Measurements from ENCODE around the gene RASSF5. TPM values are rescaled to one million over a fixed set of nuclear protein-coding genes. Genes with fewer than 3 reads are reported as not detected.

The RASSF5 gene
- total RNA-seq, 4 donors from 2014 or later, result 14.0 to 16.4 (median 14.5) TPM

DNA sequence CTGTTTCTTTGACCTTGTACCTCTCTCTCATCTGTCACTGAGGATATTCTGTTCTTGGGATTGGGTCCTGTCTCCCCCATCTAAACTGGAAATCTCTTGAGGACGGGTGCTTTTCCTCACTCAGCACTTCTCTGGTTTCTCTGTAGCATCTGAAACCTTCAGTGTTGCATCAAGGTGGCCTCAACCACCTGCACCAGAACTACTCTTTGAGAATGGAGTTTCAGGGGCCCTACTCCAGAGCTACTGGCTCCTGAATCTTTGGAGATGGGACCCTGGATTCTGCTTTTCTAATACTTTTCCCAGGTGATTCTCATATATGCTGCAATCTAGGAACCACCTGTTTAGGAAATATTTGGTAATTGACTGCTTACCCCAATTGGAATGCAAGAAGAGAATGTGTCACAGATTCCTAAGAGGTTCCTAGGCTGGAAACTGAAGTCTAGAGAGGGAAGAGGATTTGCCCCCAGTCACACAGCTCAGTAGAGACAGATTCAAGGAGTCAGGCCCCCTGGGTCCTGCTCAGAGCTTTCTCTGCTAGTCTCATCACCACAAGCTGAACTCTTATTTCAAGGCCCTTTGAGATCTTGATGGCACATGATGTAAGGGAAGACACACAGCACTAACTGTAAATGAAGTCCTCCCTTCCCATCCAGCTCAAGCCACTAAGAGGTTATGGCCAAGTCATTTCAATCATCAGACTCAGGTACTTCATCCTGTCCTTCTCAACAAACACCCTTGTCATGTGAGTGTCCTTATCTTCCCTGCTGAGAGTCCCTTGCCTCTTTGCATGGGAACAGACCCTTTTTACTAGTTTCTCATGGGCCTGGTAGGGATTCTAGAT, 56.3 kb downstream of the RASSF5 start:
- H3K9me3 ChIP-seq, result no peaks in the 10 kb centered on the region
- intact Hi-C loops (cut with DNase I), result no loop called here
- no peak overlapping the region for H3K27ac ChIP-seq
- DNase-seq, result no peak
- no peak for TF ChIP-seq POLR2A (IDR thresholded peaks at IDR 0.05)
- TF ChIP-seq, protein P1, sequence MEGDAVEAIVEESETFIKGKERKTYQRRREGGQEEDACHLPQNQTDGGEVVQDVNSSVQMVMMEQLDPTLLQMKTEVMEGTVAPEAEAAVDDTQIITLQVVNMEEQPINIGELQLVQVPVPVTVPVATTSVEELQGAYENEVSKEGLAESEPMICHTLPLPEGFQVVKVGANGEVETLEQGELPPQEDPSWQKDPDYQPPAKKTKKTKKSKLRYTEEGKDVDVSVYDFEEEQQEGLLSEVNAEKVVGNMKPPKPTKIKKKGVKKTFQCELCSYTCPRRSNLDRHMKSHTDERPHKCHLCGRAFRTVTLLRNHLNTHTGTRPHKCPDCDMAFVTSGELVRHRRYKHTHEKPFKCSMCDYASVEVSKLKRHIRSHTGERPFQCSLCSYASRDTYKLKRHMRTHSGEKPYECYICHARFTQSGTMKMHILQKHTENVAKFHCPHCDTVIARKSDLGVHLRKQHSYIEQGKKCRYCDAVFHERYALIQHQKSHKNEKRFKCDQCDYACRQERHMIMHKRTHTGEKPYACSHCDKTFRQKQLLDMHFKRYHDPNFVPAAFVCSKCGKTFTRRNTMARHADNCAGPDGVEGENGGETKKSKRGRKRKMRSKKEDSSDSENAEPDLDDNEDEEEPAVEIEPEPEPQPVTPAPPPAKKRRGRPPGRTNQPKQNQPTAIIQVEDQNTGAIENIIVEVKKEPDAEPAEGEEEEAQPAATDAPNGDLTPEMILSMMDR (IDR thresholded peaks at IDR 0.05), result no peak
- H3K4me3 ChIP-seq (replicated peaks in 1 of 3), result no peak overlapping the region
- H3K27me3 ChIP-seq, result no peaks in the 10 kb centered on the region
- WGBS, 2 donors, result 73 to 94% methylated on average over 1 of the region's 1 CpG
- H3K36me3 ChIP-seq, result no peaks in the 10 kb centered on the region
- H3K4me1 ChIP-seq, result peaks cover 12 to 23% of the 10 kb centered on the region in 2 donors

DNA sequence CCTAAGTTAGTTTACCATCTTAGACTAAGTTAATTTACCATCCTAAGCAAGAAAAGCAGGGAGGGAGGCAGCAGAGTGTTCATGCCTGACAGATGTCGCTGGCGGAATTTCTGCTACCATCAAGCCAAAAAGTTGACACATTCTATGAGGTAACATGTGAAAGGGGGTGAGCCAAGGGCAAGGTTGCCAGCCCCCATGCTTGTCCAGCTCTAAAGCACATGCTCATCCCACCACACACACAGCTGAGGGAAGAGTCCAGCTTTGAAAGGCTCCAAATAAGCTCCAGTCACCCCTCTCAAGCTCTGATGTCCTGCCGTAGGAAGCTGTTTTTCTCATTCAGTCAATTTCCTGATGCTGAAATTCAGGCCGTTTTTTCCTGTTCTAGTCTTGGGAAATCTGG, 58.7 kb downstream of the RASSF5 start:
- TF ChIP-seq POLR2A (IDR thresholded peaks at IDR 0.05), result no peak
- TF ChIP-seq, protein P1 (IDR thresholded peaks at IDR 0.05), result no peak
- Histone ChIP-seq H3K36me3 (no peaks in the 10 kb centered on the region), H3K27ac (no peak overlapping the region), H3K4me3 (replicated peaks in 1 of 3) (no peak overlapping the region), H3K9me3 (no peaks in the 10 kb centered on the region), H3K4me1 (no peaks in the 10 kb centered on the region), H3K27me3 (no peaks in the 10 kb centered on the region)
- WGBS, 2 donors, result 86 to 89% methylated on average over 4 of the region's 4 CpGs
- intact Hi-C loops (cut with DNase I), result no loop called here
- no peak for DNase-seq

DNA sequence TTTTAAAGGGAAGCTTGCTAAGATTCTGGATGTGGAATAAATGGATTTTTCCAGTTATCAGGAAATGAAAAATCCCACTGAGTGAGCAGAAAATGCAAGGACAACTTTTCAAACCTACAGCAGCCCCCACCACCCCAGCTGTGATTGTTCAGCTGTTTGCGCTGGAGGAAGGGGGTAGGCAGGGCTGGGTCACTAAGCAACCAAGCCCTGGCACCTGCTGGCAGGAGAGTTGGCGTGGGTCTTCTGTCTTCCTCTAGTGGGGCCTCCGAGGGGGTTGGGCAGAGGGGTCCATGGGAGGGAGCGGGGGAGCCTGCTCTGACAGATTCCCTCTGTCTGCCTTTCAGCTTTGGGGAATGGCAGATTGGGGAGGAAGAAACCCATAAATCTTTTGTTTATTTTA, 59.7 kb downstream of the RASSF5 start:
- no peak overlapping the region for H3K27ac ChIP-seq
- no peaks in the 10 kb centered on the region for H3K9me3 ChIP-seq
- H3K4me3 ChIP-seq (replicated peaks in 1 of 3), result no peak overlapping the region
- TF ChIP-seq, protein P1 (IDR thresholded peaks at IDR 0.05), result no peak
- TF ChIP-seq POLR2A (IDR thresholded peaks at IDR 0.05), result no peak
- H3K27me3 ChIP-seq, result no peaks in the 10 kb centered on the region
- DNase-seq, result no peak
- no peaks in the 10 kb centered on the region for H3K4me1 ChIP-seq
- intact Hi-C loops (cut with DNase I), result no loop called here
- no peaks in the 10 kb centered on the region for H3K36me3 ChIP-seq
- 66 to 80% methylated on average over 4 of the region's 4 CpGs for WGBS, 2 donors

DNA sequence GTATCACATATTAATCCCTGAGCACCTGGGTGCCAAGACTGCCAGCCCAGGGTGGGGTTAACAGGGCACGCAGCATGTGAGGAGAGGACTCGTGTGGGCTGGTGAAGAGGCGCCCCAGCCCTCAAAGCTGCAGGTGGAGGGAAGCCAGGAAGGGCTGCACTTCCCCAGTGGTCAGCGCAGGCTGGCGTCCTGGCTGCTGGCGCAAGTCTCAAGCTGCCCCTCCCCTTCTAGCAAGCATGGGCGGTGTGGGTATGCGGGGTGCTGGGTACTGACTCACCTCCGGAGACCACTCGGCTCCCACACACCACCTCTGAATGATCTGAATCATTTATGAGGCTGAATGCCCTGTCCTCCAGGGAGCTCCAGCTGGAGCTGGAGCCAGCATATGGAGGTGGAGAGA, 60.9 kb downstream of the RASSF5 start:
- no peak for DNase-seq
- no peaks in the 10 kb centered on the region for H3K9me3 ChIP-seq
- no peaks in the 10 kb centered on the region for H3K4me1 ChIP-seq
- H3K27ac ChIP-seq, result no peak overlapping the region
- no peaks in the 10 kb centered on the region for H3K36me3 ChIP-seq
- intact Hi-C loops (cut with DNase I), result no loop called here
- no peak overlapping the region for H3K4me3 ChIP-seq (replicated peaks in 1 of 3)
- H3K27me3 ChIP-seq, result no peaks in the 10 kb centered on the region
- WGBS, 2 donors, result 83 to 100% methylated on average over 3 of the region's 10 CpGs
- TF ChIP-seq POLR2A (IDR thresholded peaks at IDR 0.05), result no peak
- TF ChIP-seq, protein P1 (IDR thresholded peaks at IDR 0.05), result no peak

DNA sequence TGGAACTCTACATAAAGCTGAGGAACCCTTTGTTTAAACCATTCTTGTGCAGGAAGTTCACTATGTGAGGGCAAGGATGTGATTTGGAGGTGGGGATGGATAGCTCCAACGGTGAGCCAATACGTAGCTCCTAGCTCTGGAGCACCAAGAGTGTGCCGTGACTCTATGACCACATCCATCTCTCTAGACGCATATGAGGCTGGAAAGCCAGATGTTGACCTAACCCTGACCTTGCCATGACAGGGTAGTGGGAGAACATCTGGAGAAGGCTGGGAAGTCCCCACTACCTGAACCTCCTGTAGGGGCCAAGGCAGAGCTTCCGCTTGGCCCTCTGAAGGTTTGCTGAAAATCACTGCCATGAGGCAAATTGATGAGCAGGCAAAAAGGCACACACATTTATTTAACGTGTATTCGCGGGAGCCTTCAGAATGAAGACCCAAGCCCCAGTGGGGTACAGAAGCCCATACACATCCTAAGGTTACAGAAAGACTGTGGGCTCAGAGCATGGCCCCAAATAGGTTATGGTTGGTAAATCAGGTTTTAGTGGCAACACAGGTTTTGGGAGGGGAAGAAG, 61.5 kb downstream of the RASSF5 start:
- intact Hi-C loops (cut with DNase I), result no loop called here
- H3K4me1 ChIP-seq, result no peaks in the 10 kb centered on the region
- no peak overlapping the region for H3K27ac ChIP-seq
- no peak for TF ChIP-seq POLR2A (IDR thresholded peaks at IDR 0.05)
- H3K4me3 ChIP-seq (replicated peaks in 1 of 3), result no peak overlapping the region
- no peaks in the 10 kb centered on the region for H3K9me3 ChIP-seq
- WGBS, 2 donors, result 83 to 97% methylated on average over 8 of the region's 8 CpGs
- H3K36me3 ChIP-seq, result no peaks in the 10 kb centered on the region
- no peak for DNase-seq
- no peaks in the 10 kb centered on the region for H3K27me3 ChIP-seq
